GM21423 (cell line): ENCODE results near the gene STRA8.

ENCODE experiments used
- ATAC-seq: cut with Tn5 transposase; IDR thresholded peaks from one replicate; pipeline ENCODE4 v1.9.1; 2021; ENCODE audit warnings: mild to moderate bottlenecking, moderate library complexity; ENCODE audit not compliant: unreplicated experiment

The STRA8 gene

GRCh38 chr7:135235841-135236240 is 2.2 kb downstream of the STRA8 start:
- no peak for ATAC-seq

- ATAC-seq: peak; percentile 88
These were observed 3.1 kb downstream of the STRA8 start for GRCh38 chr7:135236727-135237126.

- ATAC-seq: no peak
These were observed 4.6 kb downstream of the STRA8 start for GRCh38 chr7:135238112-135238744.

GRCh38 chr7:135239263-135239662 is 5.6 kb downstream of the STRA8 start:
- ATAC-seq: no peak

- no peak for ATAC-seq
These were observed 6.8 kb downstream of the STRA8 start for GRCh38 chr7:135240441-135240840.

GRCh38 chr7:135242096-135242684 is 8.6 kb downstream of the STRA8 start:
- ATAC-seq: no peak

GRCh38 chr7:135245226-135246190 is 11.9 kb downstream of the STRA8 start:
- no peak for ATAC-seq

GRCh38 chr7:135246191-135246825 is 12.7 kb downstream of the STRA8 start:
- ATAC-seq: no peak

GRCh38 chr7:135247746-135248471 is 14.3 kb downstream of the STRA8 start:
- no peak for ATAC-seq

GRCh38 chr7:135248546-135248945 is 14.9 kb downstream of the STRA8 start:
- no peak for ATAC-seq

GRCh38 chr7:135251496-135252391 is 18.1 kb downstream of the STRA8 start:
- ATAC-seq: no peak

- ATAC-seq: peak; percentile 49
These were observed 20.5 kb downstream of the STRA8 start for GRCh38 chr7:135253851-135254771.

GRCh38 chr7:135257790-135258189 is 24.2 kb downstream of the STRA8 start:
- no peak for ATAC-seq

GRCh38 chr7:135258585-135258984 is 24.9 kb downstream of the STRA8 start:
- no peak for ATAC-seq

GRCh38 chr7:135259702-135260101 is 26.1 kb downstream of the STRA8 start:
- no peak for ATAC-seq

GRCh38 chr7:135260470-135260869 is 26.8 kb downstream of the STRA8 start:
- no peak for ATAC-seq

- no peak for ATAC-seq
These were observed 27.5 kb downstream of the STRA8 start for GRCh38 chr7:135260930-135261721.
